NCI-H2227 (cell line): ENCODE data around the gene GPBP1.
"Not testable (repeated sequence)": the region's sequence is repeated elsewhere in the genome, so short reads cannot be mapped to it uniquely, and the experiment has no call there.

ENCODE experiments used
- DNase-seq: peaks from one replicate; lab custom pipeline; 2025; ENCODE audit not compliant: unreplicated experiment; lab: John Stamatoyannopoulos, UW

Gene GPBP1

DNA sequence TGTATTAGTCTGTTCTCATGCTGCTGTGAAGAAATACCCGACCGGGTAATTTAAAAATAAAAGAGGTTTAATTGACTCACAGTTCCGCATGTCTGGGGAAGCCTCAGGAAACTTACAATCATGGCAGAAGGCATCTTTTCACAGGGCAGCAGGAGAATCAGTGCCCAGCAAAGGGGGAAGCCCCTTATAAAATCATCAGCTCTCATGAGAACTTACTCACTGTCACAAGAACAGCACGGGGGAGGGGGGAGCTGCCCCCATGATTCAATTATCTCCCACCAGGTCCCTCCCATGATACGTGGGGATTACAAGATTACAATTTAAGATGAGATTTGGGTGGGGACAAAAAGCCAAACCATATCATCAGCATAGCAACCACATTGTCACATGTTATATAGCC lies 102.5 kb downstream of the GPBP1 start:
- DNase-seq: no peak

DNA sequence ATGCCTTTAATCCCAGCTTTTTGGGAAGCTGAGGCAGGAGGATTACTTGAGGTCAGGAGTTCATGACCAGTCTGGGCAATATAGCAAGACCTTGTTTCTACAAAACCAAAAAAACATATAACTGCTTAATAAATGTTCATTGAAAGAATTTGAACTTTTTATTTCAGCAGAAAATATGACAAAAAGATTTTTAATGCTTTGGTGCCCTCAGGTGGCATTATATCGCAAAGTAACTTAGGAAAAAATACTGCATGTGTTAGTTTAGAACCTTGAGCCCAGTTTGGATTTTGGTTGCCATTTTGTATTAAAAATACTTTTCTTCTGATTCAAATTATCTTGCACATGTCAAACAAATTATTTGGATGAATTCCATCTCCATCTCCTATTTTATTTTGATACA lies 103.2 kb downstream of the GPBP1 start:
- DNase-seq: no peak

DNA sequence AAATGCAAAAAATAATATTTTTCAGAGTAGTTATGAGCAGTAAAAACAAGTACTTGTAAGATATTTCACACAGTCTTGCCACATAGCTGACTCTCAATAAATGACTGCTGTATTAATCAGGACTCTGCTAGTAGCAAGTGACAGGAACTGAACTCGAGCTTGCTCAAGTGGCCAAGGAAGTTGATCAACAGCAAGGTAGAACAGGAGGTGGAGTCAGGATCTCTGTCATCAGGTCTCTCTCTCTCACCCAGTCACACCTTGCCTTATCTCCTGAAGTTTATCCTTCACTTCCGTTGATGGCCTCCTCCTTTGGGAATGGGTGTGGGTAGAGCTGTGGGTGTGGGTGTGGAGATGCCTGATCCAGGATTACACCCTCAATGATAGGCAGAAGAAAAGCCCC lies 107.0 kb downstream of the GPBP1 start:
- no peak for DNase-seq

DNA sequence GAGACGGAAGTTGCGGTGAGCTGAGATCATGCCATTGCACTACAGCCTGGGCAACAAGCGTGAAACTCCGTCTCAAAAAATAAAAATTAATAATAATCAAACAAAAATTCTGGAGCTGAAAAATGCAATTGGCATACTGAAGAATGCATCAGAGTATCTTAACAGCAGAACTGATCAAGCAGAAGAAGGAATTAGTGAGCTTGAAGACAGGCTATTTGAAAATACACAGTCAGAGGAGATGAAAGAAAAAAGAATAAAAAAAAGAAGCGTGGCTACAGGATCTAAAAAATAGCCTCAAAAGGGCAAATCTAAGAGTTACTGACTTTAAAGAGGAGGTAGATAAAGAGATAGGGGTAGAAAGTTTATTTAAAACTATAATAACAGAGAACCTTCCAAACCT lies 111.2 kb downstream of the GPBP1 start:
- not testable (repeated sequence) for DNase-seq

DNA sequence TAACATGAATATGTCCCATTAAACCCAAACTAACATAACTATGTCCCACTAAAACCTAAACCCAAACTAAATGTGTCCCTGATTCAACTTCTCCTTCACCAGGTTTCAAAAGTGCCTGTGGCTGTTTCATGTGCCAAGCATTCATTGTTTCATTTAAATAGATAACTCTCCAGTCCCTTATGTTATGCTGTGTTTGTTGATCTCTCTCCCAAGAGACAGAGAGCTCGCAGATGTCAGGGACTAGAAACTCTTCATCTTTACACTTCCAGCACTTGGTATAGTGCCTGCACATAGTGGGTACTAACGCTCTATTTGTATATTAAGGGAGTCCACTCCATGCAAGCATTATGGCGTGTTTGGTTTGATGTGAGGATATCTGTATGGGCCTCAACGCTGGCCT lies 118.0 kb downstream of the GPBP1 start:
- no peak for DNase-seq

DNA sequence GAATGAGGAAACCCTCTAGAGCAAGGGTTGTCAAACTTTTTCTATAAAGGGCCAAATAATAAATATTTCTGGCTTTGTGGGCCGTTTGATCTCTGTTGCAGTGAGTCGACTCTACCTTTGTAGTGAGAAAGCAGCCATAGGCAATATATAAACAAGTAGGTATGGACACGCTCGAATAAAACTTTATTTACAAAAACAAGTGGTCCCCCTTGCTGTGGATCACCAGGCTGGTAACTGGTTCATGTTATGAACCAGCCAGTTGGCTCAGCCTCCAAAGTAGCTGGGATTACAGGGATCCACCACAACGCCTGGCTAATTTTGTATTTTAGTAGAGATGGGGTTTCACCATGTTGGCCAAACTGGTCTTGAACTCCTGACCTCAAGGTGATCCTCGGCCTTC lies 118.5 kb downstream of the GPBP1 start:
- DNase-seq: no peak

DNA sequence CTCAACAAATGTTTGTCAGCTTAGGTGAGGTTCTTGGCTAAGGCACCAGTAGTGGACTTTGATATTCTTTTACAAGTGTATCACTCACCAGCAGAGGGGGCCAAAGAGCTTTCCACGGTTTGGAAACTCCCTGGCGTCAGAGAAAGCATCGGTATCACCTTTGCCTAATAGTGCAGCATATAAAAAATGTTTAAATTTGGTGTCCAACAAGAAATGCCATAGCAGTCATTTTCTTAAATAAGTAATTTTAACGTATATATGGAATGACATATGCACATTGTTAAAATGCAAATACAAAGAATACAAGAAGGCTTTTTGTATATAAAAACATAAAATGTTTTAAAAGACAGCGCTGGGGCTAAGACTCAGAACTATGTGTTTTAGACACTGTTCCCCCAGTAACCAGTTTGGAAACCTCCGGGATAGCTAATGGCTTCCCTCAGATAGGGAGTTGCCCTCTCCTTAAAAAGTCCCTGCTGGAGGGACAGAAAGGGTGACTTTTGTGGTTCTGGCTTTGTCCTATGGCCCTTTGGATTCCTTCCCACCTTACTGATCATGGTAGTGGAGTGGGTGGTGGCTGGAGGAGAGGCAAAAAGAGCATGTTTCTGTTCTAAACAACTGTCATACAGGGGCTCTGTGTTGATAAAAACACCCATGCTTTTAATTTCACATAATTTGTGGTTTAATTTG lies 124.6 kb downstream of the GPBP1 start:
- peak; percentile 71 for DNase-seq

DNA sequence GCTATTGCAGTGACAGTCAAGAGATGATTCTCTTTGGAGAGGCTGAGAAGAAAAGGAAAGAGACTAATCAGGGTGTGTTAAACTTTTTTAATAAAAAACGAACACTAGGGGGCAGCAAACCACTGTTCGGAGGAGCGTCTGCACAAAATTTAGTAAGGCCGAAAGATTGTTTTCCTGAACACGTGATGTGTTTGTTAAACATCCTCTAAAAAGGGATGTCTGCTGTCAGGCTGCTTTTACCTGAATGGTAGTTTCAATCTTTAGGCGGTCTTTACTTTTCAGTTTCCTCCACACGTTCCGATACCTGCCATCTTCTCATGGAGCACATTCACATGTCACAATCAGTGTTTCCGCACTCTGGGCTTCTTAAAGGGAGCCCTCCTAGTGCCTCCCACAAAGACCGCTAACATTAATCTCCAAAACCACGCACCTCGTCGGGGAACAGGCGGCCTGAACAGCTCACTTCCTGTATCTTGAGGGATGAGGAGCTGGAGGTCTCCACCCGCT lies 125.2 kb downstream of the GPBP1 start:
- peak; percentile 57 for DNase-seq

DNA sequence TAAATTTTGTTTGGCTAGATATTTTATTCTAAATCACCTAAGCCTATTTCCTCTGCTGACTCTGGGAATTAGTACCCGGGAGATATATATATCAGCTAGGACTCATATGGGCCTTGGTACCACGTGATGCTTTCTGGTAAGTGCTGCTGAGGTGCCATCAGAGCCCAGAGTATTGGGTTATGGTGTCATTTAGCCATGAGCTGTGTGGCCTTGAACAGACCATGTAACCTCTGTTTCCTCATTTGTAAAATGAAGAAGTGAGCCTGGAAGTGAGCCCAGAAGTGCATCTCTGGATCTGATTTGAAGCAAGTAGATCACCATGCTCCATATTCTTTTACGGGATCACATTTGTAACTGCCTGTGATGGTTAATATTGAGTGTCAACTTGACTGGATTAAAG lies 126.1 kb downstream of the GPBP1 start:
- no peak for DNase-seq

DNA sequence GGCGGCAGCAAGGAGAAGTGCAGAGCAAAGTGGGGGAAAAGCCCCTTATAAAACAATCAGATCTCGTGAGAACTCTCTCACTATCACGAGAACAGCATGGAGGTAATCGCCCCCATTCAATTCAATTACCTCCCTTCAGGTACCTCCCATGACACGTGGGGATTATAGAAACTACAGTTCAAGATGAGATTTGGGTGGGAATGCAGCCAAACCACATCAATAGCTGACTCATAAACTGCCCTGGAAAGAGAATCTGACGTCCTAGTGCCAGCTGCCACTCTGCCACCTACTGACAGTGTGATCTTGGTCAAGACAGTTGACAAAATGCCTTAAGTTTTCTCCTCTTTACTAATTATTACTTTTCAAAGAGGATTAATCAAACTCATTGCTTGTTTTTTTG lies 128.3 kb downstream of the GPBP1 start:
- no peak for DNase-seq

DNA sequence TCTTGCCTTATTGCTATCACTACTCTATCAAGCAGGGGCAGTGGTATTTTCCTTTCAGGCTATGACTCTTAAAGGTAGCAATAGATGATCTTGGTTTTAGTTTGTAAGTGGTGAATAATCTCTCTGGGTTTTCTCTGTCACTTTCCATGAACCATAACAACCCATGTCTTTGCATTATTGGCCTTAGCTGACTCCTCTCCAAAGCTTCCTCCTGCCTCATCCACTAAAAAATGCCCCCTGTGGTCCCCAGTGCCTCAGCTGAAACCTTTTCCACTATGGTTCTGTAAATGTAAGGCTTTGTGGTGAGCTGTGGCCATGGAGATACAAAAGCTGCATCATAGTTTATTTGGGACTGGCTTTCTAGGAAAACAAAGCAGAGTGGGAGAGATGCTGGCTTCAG lies 128.8 kb downstream of the GPBP1 start:
- no peak for DNase-seq

DNA sequence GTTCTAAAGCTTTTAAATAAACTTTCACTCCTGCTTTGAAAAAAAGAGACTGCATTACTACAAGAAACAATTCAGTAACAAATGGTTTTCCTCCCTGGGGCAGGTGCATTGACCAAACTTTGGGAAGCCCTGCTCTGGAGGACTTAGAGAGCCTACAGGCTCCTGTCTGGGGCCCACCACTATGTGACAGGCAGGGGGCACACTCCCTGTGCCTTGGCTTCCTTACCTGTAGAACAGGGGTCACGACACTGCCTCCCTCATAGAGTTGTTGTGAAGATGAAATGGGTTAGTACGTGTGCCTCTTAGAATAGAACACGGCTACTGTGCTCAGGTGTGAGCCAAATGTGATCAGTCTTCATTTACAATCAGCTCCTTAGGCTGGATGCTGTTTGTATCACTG lies 130.1 kb downstream of the GPBP1 start:
- no peak for DNase-seq

DNA sequence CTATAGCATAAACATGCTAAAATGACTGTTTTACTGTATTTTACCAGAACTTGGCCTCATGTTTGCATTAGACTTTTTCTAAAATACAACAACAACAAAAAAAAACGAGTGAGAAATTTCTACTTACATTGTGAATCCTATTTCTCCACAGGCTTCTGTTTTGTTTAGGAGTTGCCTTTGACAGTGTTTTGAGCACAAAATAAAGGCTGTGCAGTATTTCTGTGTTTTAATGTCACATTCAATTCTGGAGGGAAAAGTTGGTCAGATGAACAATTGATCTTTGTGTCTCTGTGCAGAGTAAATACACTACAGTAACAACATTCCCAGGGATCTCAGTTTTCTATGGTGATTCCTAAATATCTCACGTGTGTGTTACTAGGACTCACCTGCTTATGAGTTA lies 131.1 kb downstream of the GPBP1 start:
- no peak for DNase-seq

DNA sequence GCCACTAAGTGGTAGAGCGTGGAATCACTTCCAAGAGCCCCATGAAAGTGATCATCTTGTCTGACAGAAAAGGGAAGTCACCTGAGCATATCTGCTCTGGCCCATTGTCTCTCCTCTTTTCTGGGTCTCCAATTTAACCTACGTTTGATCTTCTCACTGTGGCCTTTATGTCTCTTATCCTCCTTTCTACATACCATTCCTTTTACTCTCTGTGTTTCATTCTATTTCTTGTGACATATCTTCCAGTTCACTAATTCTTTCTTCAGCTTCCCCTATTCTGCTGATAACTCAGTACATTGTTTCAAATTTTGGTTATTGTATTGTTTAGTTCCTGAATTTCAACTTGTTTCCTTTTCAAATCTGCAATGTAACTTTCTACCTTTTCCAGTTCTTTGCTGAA lies 132.5 kb downstream of the GPBP1 start:
- DNase-seq: no peak

DNA sequence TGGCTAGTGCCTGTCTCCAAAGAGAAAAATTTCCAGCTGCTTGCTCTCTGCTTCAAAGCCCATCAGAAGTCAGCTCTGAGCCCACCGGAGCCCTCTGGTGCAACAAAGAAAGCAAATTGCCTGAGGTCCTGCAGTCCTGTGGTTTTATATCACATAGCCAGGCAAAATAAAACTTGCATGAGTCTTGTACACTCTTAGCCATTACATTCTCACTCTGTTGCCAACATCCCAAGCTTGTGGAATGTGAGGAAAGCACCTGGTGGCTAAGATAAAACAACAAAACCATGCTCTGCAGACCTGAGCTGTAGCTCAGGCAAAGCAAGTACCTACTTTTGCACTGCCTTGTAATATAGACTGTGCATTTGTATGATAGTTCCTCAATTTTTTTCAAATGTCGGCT lies 133.7 kb downstream of the GPBP1 start:
- DNase-seq: no peak

DNA sequence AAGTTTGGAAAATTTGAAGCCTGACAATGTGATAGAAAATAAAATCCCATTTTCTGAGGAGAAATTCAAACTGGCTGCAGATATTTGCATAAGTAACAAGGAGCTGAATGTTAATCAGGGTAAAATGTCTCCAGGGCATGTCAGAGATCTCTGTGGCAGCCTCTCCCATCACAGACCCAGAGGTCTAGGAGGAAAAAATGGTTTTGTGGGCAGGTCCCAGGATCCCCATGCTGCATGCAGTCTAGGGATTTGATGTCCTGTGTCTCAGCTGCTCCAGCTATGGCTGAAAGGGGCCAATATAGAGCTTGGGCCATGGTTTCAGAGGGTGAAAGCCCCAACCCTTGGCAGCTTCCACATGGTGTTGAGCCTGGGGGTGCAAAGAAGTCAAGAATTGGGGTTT lies 135.2 kb downstream of the GPBP1 start:
- not testable (repeated sequence) for DNase-seq

DNA sequence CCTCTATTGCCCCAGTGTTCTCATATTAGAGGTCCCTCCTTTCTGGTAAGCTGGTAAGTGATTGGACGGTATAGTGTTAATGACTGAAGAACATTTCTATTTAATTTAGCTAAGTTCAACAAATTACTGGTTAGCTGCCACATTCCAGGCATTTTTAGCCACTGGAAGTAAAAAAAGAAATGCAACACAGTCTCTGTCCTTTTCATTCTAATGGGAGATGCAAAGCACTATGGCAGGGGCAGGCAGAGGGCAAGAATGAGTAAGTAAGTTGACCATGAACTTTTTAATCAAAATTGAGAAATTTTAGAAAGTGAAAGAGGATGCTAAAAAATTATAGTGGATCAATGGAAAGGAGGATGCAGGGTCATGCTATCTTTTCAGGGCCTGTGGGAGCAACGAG lies 137.4 kb downstream of the GPBP1 start:
- no peak for DNase-seq

DNA sequence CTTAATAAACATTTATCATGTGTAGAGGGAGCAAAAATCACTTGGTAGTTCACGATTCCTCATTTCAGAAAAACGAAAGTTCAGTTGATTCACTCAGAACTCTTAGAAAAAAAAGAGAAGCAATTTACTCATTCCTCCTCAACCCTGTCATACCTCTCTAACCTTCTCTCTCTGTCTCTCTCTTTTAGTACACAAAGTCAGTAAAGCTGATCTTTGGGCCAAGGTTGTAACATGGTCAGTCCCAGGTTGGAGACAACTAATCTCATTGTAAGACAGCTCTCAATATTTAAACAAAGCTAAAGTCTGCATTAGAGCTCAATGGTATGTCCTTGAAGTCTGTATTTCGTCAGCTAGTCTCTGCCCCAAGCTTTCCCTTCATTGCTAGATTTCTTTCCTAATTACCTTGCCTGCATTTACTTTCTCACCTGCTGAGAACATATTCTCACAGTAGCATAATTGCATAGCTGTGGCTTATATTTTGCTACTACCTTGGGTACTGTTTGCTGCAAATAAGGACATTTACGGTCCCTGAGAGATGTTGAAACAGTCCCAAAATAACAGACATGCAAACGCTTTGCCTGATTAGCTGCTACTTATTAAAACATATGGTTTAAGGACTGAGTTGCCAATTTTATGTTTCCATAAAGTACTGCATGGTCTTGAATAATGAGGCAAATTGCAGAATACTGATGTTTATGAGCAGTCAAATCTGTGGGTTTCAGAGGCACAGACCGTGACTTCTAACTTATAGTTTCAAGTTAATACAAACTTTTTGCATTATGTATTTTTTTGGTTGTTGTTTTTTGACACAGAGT lies 138.3 kb downstream of the GPBP1 start:
- no peak for DNase-seq

DNA sequence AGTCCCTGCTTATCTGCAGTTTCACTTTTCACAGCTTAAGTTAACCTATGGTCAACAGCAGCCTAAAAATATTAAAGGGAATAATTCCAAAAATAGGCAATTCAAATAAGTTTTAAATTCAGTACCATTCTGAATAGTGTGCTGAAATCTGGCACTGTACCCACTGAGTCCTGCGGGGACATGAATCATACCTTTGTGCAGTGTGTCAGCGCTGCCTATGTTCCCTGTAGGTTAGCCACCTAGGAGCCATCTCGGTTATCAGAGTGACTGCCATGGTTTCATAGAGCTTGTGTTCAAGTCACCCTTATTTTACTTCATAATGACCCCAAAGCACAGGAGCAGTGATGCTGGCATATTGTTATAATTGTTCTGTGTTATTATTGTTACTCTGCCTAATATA lies 139.9 kb downstream of the GPBP1 start:
- no peak for DNase-seq
